Uterus (tissue), 2 donors: Measurements from ENCODE around the gene NTRK3.

Experiments used
- CTCF ChIP-seq, 4 experiments: fragments of 200-600 bp in 2 of 4; fragments of 450-650 bp in 2 of 4; sonication (generic) in 2 of 4; IDR thresholded peaks; one replicate each; pipeline ENCODE4 v1.5.1; 2016 to 2019; ENCODE audit warnings: antibody characterized with exemption in 4 of 4, mild to moderate bottlenecking in 2 of 4, moderate library complexity in 1 of 4
- POLR2A ChIP-seq, 2 donors: fragments of 450-650 bp; IDR thresholded peaks; one replicate each; pipeline ENCODE4 v1.6.1; 2016; ENCODE audit warnings: antibody characterized with exemption in 2 of 2, mild to moderate bottlenecking in 1 of 2, moderate library complexity in 1 of 2

- TF ChIP-seq CTCF (IDR thresholded peaks at IDR 0.05), result no peak
- TF ChIP-seq POLR2A (IDR thresholded peaks at IDR 0.05), result no peak
Measured at GRCh38 chr15:88036154-88036839, 220.2 kb downstream of the NTRK3 start.
